GM12878 (cell line): ENCODE data around the gene HS1BP3. TPM values are rescaled to one million over a fixed set of nuclear protein-coding genes. Genes with fewer than 3 reads are reported as not detected.

Experiments used
- ATAC-seq: fragments of 200-7000 bp; cut with Tn5 transposase; 3 replicates; pipeline ENCODE4 v1.9.1; 2020; ENCODE audit warnings: mild to moderate bottlenecking, moderate library complexity
- BruUV-seq: library from RNA; stranded (reverse); fragments of 400-500 nt; replicated peaks from 2 replicates; lab custom pipeline; 2021; lab: Mats Ljungman, UMichigan
- CTCF ChIA-PET: fragments of 300-600 bp; sonication (Branson Sonifier 250); formaldehyde crosslinking; extraction: SDS; loops from one replicate; lab custom pipeline; 2021; ENCODE audit warnings: inconsistent platforms; lab: Yijun Ruan, JAX
- POLR2A ChIA-PET: fragments of 350-600 bp; formaldehyde crosslinking; extraction: SDS; loops from one replicate; lab custom pipeline; 2021; ENCODE audit warnings: inconsistent platforms; lab: Charles Lee
- RAD21 ChIA-PET: fragments of 300-600 bp; sonication (Branson Sonifier 250); formaldehyde crosslinking; loops from one replicate; lab custom pipeline; 2023; ENCODE audit warnings: antibody characterized with exemption; ENCODE audit not compliant: unreplicated experiment; lab: Charles Lee
- SMC1A ChIA-PET: fragments of 300-600 bp; sonication (Branson Sonifier 250); formaldehyde crosslinking; loops from one replicate; lab custom pipeline; 2023; ENCODE audit not compliant: unreplicated experiment, uncharacterized antibody; lab: Charles Lee
- DNase-seq: peaks from one replicate; pipeline ENCODE4 v3.0.0-alpha.2; 2011; ENCODE audit warnings: low read depth, low spot score
- FAIRE-seq: peaks from 3 replicates; lab custom pipeline; 2011; peaks lifted over from hg19 to GRCh38; lab: Jason Lieb, UNC
- H2AFZ ChIP-seq: 2 replicates; pipeline ENCODE4 v1.6.0; 2011; ENCODE audit warnings: low read depth, low read length, control low read depth; ENCODE audit not compliant: control insufficient read depth
- H3K27ac ChIP-seq: 2 replicates; pipeline ENCODE4 v1.5.1; 2011; ENCODE audit warnings: control low read depth; ENCODE audit not compliant: control insufficient read depth, insufficient read depth
- H3K27me3 ChIP-seq, 2 experiments: replicated peaks in 1 of 2; 2 replicates each; pipeline versions ENCODE4 v1.6.0 to v1.6.1; 2011; ENCODE audit warnings: low read length in 1 of 2; ENCODE audit not compliant: control insufficient read depth in 2 of 2, insufficient read depth in 2 of 2
- H3K36me3 ChIP-seq, 2 experiments: 2 replicates each; pipeline ENCODE4 v1.5.1; 2011; ENCODE audit warnings: low read length in 1 of 2; ENCODE audit not compliant: control insufficient read depth in 2 of 2, insufficient read depth in 2 of 2
- H3K4me1 ChIP-seq: 2 replicates; pipeline ENCODE4 v1.6.1; 2011; ENCODE audit warnings: mild to moderate bottlenecking, low read length, moderate library complexity, mixed read lengths; ENCODE audit not compliant: control insufficient read depth, insufficient read depth
- H3K4me2 ChIP-seq: 2 replicates; pipeline ENCODE4 v1.6.0; 2011; ENCODE audit warnings: control low read depth; ENCODE audit not compliant: control insufficient read depth, insufficient read depth
- H3K4me3 ChIP-seq: fragments of 200-600 bp; sonication (generic); 2 replicates; pipeline ENCODE4 v1.5.1; 2016
- H3K79me2 ChIP-seq: 2 replicates; pipeline ENCODE4 v1.6.0; 2011; ENCODE audit warnings: low read length; ENCODE audit not compliant: control insufficient read depth, insufficient read depth
- H3K9ac ChIP-seq: 2 replicates; pipeline ENCODE4 v1.8.0; 2011; ENCODE audit warnings: low read length, control low read depth, mixed read lengths; ENCODE audit not compliant: control insufficient read depth, insufficient read depth
- H3K9me3 ChIP-seq: replicated peaks from 3 replicates; pipeline ENCODE4 v1.5.1; 2011; ENCODE audit warnings: mild to moderate bottlenecking, low read length; ENCODE audit not compliant: control insufficient read depth, insufficient read depth
- H4K20me1 ChIP-seq: 2 replicates; pipeline ENCODE4 v1.6.0; 2011; ENCODE audit not compliant: control insufficient read depth, insufficient read depth
- BCLAF1 ChIP-seq: fragments of 450-650 bp; IDR thresholded peaks from 2 replicates; pipeline ENCODE4 v1.6.1; 2017; ENCODE audit warnings: antibody characterized with exemption, mild to moderate bottlenecking, moderate library complexity
- HDAC6 ChIP-seq: fragments of 200-600 bp; sonication (generic); IDR thresholded peaks from one replicate; pipeline ENCODE4 v1.8.0; 2017; ENCODE audit warnings: antibody characterized with exemption; ENCODE audit not compliant: unreplicated experiment
- MLLT1 ChIP-seq: fragments of 450-650 bp; IDR thresholded peaks from 2 replicates; pipeline ENCODE4 v1.6.1; 2016; ENCODE audit warnings: mild to moderate bottlenecking
- NFXL1 ChIP-seq: fragments of 450-650 bp; IDR thresholded peaks from 2 replicates; pipeline ENCODE4 v1.6.1; 2017; ENCODE audit warnings: antibody characterized with exemption, mild to moderate bottlenecking, borderline replicate concordance
- NR2C1 ChIP-seq: fragments of 450-650 bp; IDR thresholded peaks from 2 replicates; pipeline ENCODE4 v1.6.1; 2017; ENCODE audit warnings: antibody characterized with exemption, mild to moderate bottlenecking, moderate library complexity
- RBBP5 ChIP-seq: fragments of 200-600 bp; sonication (generic); conservative IDR thresholded peaks from 2 replicates; pipeline ENCODE4 v1.6.1; 2016
- RELA ChIP-seq: fragments of 450-650 bp; IDR thresholded peaks from 2 replicates; pipeline ENCODE4 v1.8.0; 2014; ENCODE audit warnings: borderline replicate concordance; ENCODE audit not compliant: partially characterized antibody
- RUNX3 ChIP-seq: IDR thresholded peaks from 2 replicates; pipeline ENCODE4 v1.6.1; 2012; ENCODE audit warnings: low read length, inconsistent platforms
- ZNF207 ChIP-seq: fragments of 450-650 bp; IDR thresholded peaks from 2 replicates; pipeline ENCODE4 v1.6.1; 2014; ENCODE audit warnings: antibody characterized with exemption, mild to moderate bottlenecking, borderline replicate concordance
- ZNF217 ChIP-seq: fragments of 450-650 bp; IDR thresholded peaks from 2 replicates; pipeline ENCODE4 v1.6.1; 2017; ENCODE audit warnings: antibody characterized with exemption, mild to moderate bottlenecking
- ZNF24 ChIP-seq: fragments of 450-650 bp; IDR thresholded peaks from 2 replicates; pipeline ENCODE4 v1.6.1; 2017; ENCODE audit warnings: antibody characterized with exemption, mild to moderate bottlenecking
- WGBS: methylation state at CpG from one replicate; pipeline ENCODE4 v1.1.6; 2016; ENCODE audit warnings: low lambda C conversion rate; ENCODE audit not compliant: insufficient replicate concordance, insufficient coverage; ENCODE audit errors: missing lambda C conversion rate; 5-methylcytosine and 5-hydroxymethylcytosine counted together
- in situ Hi-C: fragments of 300-500 bp; cut with MboI; formaldehyde crosslinking; loops from 9 replicates; pipeline ENCODE4 v1.14.3; 2018; ENCODE audit warnings: mixed read lengths
- intact Hi-C: fragments of 100-400 bp; cut with micrococcal nuclease; formaldehyde crosslinking; loops from one replicate; pipeline ENCODE4 v1.14.2; 2022; ENCODE audit not compliant: unreplicated experiment
- polyA plus RNA-seq, 11 experiments: library from polyadenylated mRNA; depleted of rRNA in 4 of 11; unstranded in 6 of 11; stranded (reverse) in 5 of 11; fragments of >200 nt; fragmentation: Nextera tagmentation in 4 of 11; fragmentation: Illumina TruSeq in 1 of 11; extraction: Ambion mirVana in 4 of 11; extraction: Trizol in 1 of 11; gene quantifications; 1 replicate in 1 of 11; 2 replicates in 10 of 11; pipeline versions ENCODE4 v1.2.1 to v1.2.3, GENCODE V29; 2011 to 2016; ENCODE audit warnings: inconsistent platforms in 2 of 11, missing spikeins in 2 of 11, low read depth in 1 of 11
- total RNA-seq, 4 experiments: library from RNA; depleted of rRNA in 3 of 4; stranded (reverse); fragments of >200 nt in 3 of 4; fragmentation: Illumina TruSeq in 1 of 4; extraction: Trizol in 1 of 4; gene quantifications; 2 replicates each; pipeline versions ENCODE4 v1.2.1 to v1.2.3, GENCODE V29; 2013 to 2021
- TF ChIP-seq, protein P1 (sequence below): fragments of 450-650 bp; IDR thresholded peaks from 2 replicates; pipeline ENCODE4 v1.6.1; 2017; ENCODE audit warnings: low read depth, mild to moderate bottlenecking, moderate library complexity

Gene HS1BP3
- total and polyA plus RNA-seq, 10 of the 15 experiments (the other 5 are each of a cell fraction or from before 2014, with no cell fraction given) = 0.47 to 7.2 (median 4.6) TPM

DNA sequence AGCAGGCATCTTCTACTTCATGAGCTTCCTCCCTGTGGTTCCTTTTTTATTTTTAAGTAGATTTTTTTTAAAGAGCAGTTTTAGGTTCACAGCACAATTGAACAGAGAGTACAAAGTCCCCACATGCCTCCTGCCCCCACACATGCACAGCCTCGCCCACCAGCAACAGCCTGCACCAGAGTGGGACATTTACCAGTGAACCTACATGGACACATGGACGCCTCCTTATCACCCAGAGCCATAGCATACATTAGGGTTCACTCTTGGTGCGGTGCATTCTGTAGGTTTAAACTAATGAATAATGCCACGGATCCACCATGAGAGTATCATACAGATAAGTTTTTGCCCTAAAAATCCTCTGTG, 40.9 kb downstream of the HS1BP3 start:
- Histone ChIP-seq H2AFZ (no peak overlapping the region), H3K4me1 (no peaks in the 10 kb centered on the region), H3K9ac (no peak overlapping the region), H3K27ac (no peak overlapping the region), H3K4me2 (no peak overlapping the region), H3K9me3 (peaks cover 3% of the 10 kb centered on the region), H4K20me1 (no peaks in the 10 kb centered on the region), H3K27me3 (no peaks in the 10 kb centered on the region), H3K4me3 (no peak overlapping the region), H3K36me3 (no peaks in the 10 kb centered on the region), H3K79me2 (no peaks in the 10 kb centered on the region)
- BruUV-seq = no TSS peak
- ATAC-seq (no peak), DNase-seq (no peak), FAIRE-seq (no peak)
- 49% methylated on average over 4 of the region's 4 CpGs for WGBS
- ChIA-PET SMC1A (interaction anchor here (1.1 kb wide), 1 partner anchor 29 kb away, joined by 3 read pairs; no protein-coding TSS in a partner anchor), CTCF (no interaction called here), RAD21 (interaction anchor here (1.2 to 1.3 kb wide), 2 partner anchors 84 to 163 kb away, joined by 4 read pairs; partner anchors contain the start of gene RHOB), POLR2A (interaction anchor here (0.6 kb wide), 1 partner anchor 130 kb away, joined by 3 read pairs; no protein-coding TSS in a partner anchor)
- intact Hi-C loops (no loop called here), in situ Hi-C loops (no loop called here)
- no peak for TF ChIP-seq ZNF24
- TF ChIP-seq ZNF207 = no peak
- TF ChIP-seq HDAC6 = no peak
- TF ChIP-seq, protein P1, sequence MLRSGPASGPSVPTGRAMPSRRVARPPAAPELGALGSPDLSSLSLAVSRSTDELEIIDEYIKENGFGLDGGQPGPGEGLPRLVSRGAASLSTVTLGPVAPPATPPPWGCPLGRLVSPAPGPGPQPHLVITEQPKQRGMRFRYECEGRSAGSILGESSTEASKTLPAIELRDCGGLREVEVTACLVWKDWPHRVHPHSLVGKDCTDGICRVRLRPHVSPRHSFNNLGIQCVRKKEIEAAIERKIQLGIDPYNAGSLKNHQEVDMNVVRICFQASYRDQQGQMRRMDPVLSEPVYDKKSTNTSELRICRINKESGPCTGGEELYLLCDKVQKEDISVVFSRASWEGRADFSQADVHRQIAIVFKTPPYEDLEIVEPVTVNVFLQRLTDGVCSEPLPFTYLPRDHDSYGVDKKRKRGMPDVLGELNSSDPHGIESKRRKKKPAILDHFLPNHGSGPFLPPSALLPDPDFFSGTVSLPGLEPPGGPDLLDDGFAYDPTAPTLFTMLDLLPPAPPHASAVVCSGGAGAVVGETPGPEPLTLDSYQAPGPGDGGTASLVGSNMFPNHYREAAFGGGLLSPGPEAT = no peak
- TF ChIP-seq RBBP5 = no peak
- no peak for TF ChIP-seq NR2C1
- no peak for TF ChIP-seq MLLT1
- no peak for TF ChIP-seq RUNX3
- no peak for TF ChIP-seq BCLAF1
- no peak for TF ChIP-seq RELA
- TF ChIP-seq NFXL1 = no peak
- TF ChIP-seq ZNF217 = no peak
